Measurements from ENCODE around the gene POLR1A. TPM values are rescaled to one million over a fixed set of nuclear protein-coding genes. Genes with fewer than 3 reads are reported as not detected.

The POLR1A gene
- total RNA-seq, 4 donors from 2014 or later = 10.9 to 38.8 (median 17.7) TPM

DNA sequence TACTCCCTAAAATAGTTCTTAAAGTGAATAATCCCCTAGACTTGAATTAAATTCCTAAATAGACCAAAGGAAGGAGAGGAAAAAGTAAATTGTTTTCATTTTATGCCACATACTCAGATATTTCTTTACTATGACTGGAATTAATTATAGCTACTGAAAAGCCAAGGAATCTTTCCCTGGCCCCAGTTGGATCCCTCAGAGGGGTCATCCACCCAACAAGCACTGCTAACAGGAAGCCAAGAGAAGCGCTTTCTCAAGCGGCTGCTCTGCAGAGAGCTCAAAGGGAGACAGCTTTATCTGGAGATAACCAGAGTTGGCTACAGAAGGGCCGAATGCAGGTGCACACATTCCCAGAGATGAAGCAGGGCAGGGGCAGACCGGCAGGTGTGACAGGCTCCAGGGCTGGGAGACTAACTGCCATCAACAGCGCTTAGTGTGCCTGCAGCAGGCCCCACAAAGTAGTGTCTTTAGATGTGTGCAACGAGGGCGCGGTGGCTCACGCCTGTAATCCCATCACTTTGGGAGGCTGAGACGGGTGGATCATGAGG is 51.1 kb downstream of the POLR1A start:
- no peak overlapping the region for H3K4me3 ChIP-seq
- H3K36me3 ChIP-seq = no peaks in the 10 kb centered on the region
- no peaks in the 10 kb centered on the region for H3K4me1 ChIP-seq
- no peaks in the 10 kb centered on the region for H3K27me3 ChIP-seq
- H3K9me3 ChIP-seq = no peaks in the 10 kb centered on the region
- intact Hi-C loops (cut with DNase I; ENCODE audit: low total_unique reads) = no loop called here
- no peak overlapping the region for H3K27ac ChIP-seq
- TF ChIP-seq, protein P1, sequence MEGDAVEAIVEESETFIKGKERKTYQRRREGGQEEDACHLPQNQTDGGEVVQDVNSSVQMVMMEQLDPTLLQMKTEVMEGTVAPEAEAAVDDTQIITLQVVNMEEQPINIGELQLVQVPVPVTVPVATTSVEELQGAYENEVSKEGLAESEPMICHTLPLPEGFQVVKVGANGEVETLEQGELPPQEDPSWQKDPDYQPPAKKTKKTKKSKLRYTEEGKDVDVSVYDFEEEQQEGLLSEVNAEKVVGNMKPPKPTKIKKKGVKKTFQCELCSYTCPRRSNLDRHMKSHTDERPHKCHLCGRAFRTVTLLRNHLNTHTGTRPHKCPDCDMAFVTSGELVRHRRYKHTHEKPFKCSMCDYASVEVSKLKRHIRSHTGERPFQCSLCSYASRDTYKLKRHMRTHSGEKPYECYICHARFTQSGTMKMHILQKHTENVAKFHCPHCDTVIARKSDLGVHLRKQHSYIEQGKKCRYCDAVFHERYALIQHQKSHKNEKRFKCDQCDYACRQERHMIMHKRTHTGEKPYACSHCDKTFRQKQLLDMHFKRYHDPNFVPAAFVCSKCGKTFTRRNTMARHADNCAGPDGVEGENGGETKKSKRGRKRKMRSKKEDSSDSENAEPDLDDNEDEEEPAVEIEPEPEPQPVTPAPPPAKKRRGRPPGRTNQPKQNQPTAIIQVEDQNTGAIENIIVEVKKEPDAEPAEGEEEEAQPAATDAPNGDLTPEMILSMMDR (IDR thresholded peaks at IDR 0.05) = no peak
- no peak for TF ChIP-seq POLR2A (IDR thresholded peaks at IDR 0.05)
- no peak for DNase-seq

DNA sequence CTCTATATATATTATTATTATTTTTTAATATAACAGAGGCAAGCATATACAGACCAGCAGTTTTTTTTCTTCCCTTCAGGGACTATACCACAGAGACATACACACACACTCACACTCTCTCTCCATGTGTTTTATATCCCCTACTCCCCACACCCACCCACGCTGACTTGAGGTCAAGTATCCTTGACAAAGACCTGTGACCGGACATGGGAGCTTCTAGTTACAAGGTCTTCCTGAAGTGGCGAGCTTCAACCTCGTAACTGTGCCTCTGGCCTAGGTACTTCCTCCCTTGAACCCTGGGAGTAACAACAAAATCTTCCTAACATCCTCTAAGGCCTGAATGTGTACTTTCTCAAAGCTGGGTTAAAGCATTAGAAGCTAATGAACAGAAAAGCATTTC is 52.5 kb downstream of the POLR1A start:
- intact Hi-C loops (cut with DNase I; ENCODE audit: low total_unique reads) = no loop called here
- H3K9me3 ChIP-seq = no peaks in the 10 kb centered on the region
- no peak overlapping the region for H3K27ac ChIP-seq
- peaks cover 0 to 8% of the 10 kb centered on the region in 2 donors for H3K4me1 ChIP-seq
- TF ChIP-seq, protein P1 (IDR thresholded peaks at IDR 0.05) = no peak
- no peak for TF ChIP-seq POLR2A (IDR thresholded peaks at IDR 0.05)
- H3K36me3 ChIP-seq = no peaks in the 10 kb centered on the region
- H3K27me3 ChIP-seq = no peaks in the 10 kb centered on the region
- no peak overlapping the region for H3K4me3 ChIP-seq
- no peak for DNase-seq

GRCh38 chr2:86052676-86053075 is 53.0 kb downstream of the POLR1A start:
- intact Hi-C loops (cut with DNase I; ENCODE audit: low total_unique reads) = no loop called here
- TF ChIP-seq, protein P1 (IDR thresholded peaks at IDR 0.05) = no peak
- no peak for TF ChIP-seq POLR2A (IDR thresholded peaks at IDR 0.05)
- Histone ChIP-seq H3K27ac (no peak overlapping the region), H3K36me3 (no peaks in the 10 kb centered on the region), H3K4me3 (no peak overlapping the region), H3K27me3 (no peaks in the 10 kb centered on the region), H3K4me1 (peaks cover 0 to 8% of the 10 kb centered on the region in 2 donors), H3K9me3 (no peaks in the 10 kb centered on the region)
- peak in 1 of 2 donors; percentile 12 for DNase-seq

GRCh38 chr2:86052265-86052664 is 53.4 kb downstream of the POLR1A start:
- no peak for TF ChIP-seq POLR2A (IDR thresholded peaks at IDR 0.05)
- TF ChIP-seq, protein P1 (IDR thresholded peaks at IDR 0.05) = no peak
- Histone ChIP-seq H3K36me3 (no peaks in the 10 kb centered on the region), H3K9me3 (no peaks in the 10 kb centered on the region), H3K27ac (no peak overlapping the region), H3K4me3 (no peak overlapping the region), H3K27me3 (no peaks in the 10 kb centered on the region), H3K4me1 (peaks cover 0 to 8% of the 10 kb centered on the region in 2 donors)
- no peak for DNase-seq
- intact Hi-C loops (cut with DNase I; ENCODE audit: low total_unique reads) = no loop called here

DNA sequence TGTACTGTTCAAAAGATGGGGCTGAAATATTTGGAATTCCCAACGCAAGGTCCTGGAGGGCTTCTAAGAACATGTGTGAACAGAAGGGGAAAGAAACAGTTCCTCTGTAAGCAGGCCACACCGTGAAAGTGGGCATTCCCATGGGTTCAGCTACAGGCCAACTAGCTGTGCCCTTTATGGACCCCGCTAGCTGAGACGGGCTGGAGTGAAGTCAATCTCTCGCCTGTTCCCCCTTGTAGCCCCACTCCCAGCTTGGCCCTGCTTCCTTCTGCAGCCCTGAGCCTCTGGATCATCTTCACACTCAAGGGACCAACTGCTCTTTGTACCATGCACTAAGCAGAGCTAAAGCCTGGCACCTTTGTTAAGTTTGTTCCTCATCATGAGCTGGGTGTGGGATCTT is 55.4 kb downstream of the POLR1A start:
- Histone ChIP-seq H3K4me1 (peaks cover 0 to 8% of the 10 kb centered on the region in 2 donors), H3K9me3 (no peaks in the 10 kb centered on the region), H3K4me3 (no peak overlapping the region), H3K36me3 (no peaks in the 10 kb centered on the region), H3K27me3 (no peaks in the 10 kb centered on the region), H3K27ac (no peak overlapping the region)
- TF ChIP-seq, protein P1 (IDR thresholded peaks at IDR 0.05) = no peak
- no peak for TF ChIP-seq POLR2A (IDR thresholded peaks at IDR 0.05)
- intact Hi-C loops (cut with DNase I; ENCODE audit: low total_unique reads) = no loop called here
- peak in 1 of 2 donors; percentile 7 for DNase-seq
